A549 (cell line): Measurements from ENCODE around the gene LCK. TPM values are rescaled to one million over a fixed set of nuclear protein-coding genes. Genes with fewer than 3 reads are reported as not detected.

Experiments used
- ATAC-seq, 2 experiments: fragments of 200-7000 bp in 1 of 2; fragments of >200 bp in 1 of 2; cut with Nextera tagmentation in 1 of 2; cut with Tn5 transposase in 1 of 2; 3 replicates each; pipeline versions ENCODE4 v1.8.0 to v1.9.1; 2018 to 2020; ENCODE audit warnings: mild to moderate bottlenecking in 1 of 2, moderate library complexity in 1 of 2
- CTCF ChIA-PET: fragments of 300-600 bp; sonication (Branson Sonifier 250); formaldehyde crosslinking; extraction: SDS; loops from one replicate; lab custom pipeline; 2021; ENCODE audit warnings: antibody characterized with exemption, inconsistent platforms; lab: Yijun Ruan, JAX
- POLR2A ChIA-PET: fragments of 350-600 bp; formaldehyde crosslinking; extraction: SDS; loops from one replicate; lab custom pipeline; 2021; ENCODE audit warnings: antibody characterized with exemption, inconsistent platforms; lab: Yijun Ruan, JAX
- DNase-seq, 2 experiments: peaks; one replicate each; pipeline versions ENCODE4 v3.0.0 to v3.0.0-alpha.2; 2011 to 2016; ENCODE audit warnings: low read depth in 1 of 2, low spot score in 1 of 2
- FAIRE-seq: peaks from 2 replicates; lab custom pipeline; 2011; peaks lifted over from hg19 to GRCh38; lab: Jason Lieb, UNC
- H3K27ac ChIP-seq, 2 experiments: fragments of >200 bp; sonication (Bioruptor Twin); formaldehyde crosslinking; 3 replicates each; pipeline ENCODE4 v1.5.1; 2016 to 2017
- H3K4me1 ChIP-seq: fragments of >200 bp; sonication (Bioruptor Twin); formaldehyde crosslinking; 3 replicates; pipeline ENCODE4 v1.6.1; 2016
- H3K4me2 ChIP-seq: fragments of >200 bp; sonication (Bioruptor Twin); formaldehyde crosslinking; 3 replicates; pipeline ENCODE4 v1.6.1; 2016
- H3K4me3 ChIP-seq: fragments of >200 bp; sonication (Bioruptor Twin); formaldehyde crosslinking; 3 replicates; pipeline ENCODE4 v1.5.1; 2016
- H3K9me3 ChIP-seq: fragments of >200 bp; sonication (Bioruptor Twin); formaldehyde crosslinking; 3 replicates; pipeline ENCODE4 v1.6.1; 2016
- CBX2 ChIP-seq: fragments of 200-600 bp; sonication (generic); IDR thresholded peaks from 2 replicates; pipeline ENCODE4 v1.6.1; 2016; ENCODE audit warnings: low read depth, mild to moderate bottlenecking, borderline replicate concordance
- CBX8 ChIP-seq: fragments of 200-600 bp; sonication (generic); IDR thresholded peaks from 2 replicates; pipeline ENCODE4 v1.6.1; 2016
- CHD2 ChIP-seq: fragments of 150-350 bp; IDR thresholded peaks from 2 replicates; pipeline ENCODE4 v1.6.1; 2014; ENCODE audit warnings: low read length; ENCODE audit not compliant: partially characterized antibody
- EP300 ChIP-seq, 2 experiments: fragments of >200 bp; sonication (Bioruptor Twin); formaldehyde crosslinking; IDR thresholded peaks; 2 replicates in 1 of 2; 3 replicates in 1 of 2; pipeline ENCODE4 v1.6.1; 2016 to 2017
- ESRRA ChIP-seq: fragments of 150-350 bp; IDR thresholded peaks from 2 replicates; pipeline ENCODE4 v1.6.1; 2014; ENCODE audit warnings: mild to moderate bottlenecking, low read length, borderline replicate concordance
- FOXS1 ChIP-seq: fragments of 250-450 bp; sonication (Bioruptor Pico); IDR thresholded peaks from 2 replicates; pipeline ENCODE4 v1.5.0; 2020; ENCODE audit warnings: mild to moderate bottlenecking, moderate library complexity
- HEYL ChIP-seq: fragments of 250-450 bp; sonication (Bioruptor Pico); IDR thresholded peaks from 2 replicates; pipeline ENCODE4 v1.8.0; 2021; ENCODE audit warnings: mild to moderate bottlenecking, moderate library complexity
- HOXB5 ChIP-seq: fragments of 250-450 bp; sonication (Bioruptor Pico); IDR thresholded peaks from 2 replicates; pipeline ENCODE4 v1.5.0; 2020; ENCODE audit warnings: mild to moderate bottlenecking, moderate library complexity
- KDM1A ChIP-seq: fragments of 200-600 bp; sonication (generic); IDR thresholded peaks from 2 replicates; pipeline ENCODE4 v1.6.1; 2016; ENCODE audit warnings: low read depth, mild to moderate bottlenecking
- MAZ ChIP-seq: fragments of 150-350 bp; IDR thresholded peaks from 2 replicates; pipeline ENCODE4 v1.6.1; 2014; ENCODE audit warnings: antibody characterized with exemption, low read depth, low read length, borderline replicate concordance
- PBX3 ChIP-seq: IDR thresholded peaks from 2 replicates; pipeline ENCODE4 v1.6.1; 2012
- POLR2A ChIP-seq: IDR thresholded peaks from 2 replicates; pipeline ENCODE4 v1.6.1; 2012; ENCODE audit warnings: mild to moderate bottlenecking, low read length
- POLR2AphosphoS2 ChIP-seq: conservative IDR thresholded peaks from 2 replicates; pipeline ENCODE4 v1.6.1; 2012; ENCODE audit warnings: low read length, improper control_type of control experiment, inconsistent platforms
- REST ChIP-seq: fragments of 200-600 bp; sonication (generic); IDR thresholded peaks from 2 replicates; pipeline ENCODE4 v1.6.1; 2016; ENCODE audit warnings: antibody characterized with exemption, mild to moderate bottlenecking, moderate library complexity
- SREBF2 ChIP-seq: fragments of 450-650 bp; IDR thresholded peaks from 2 replicates; pipeline ENCODE4 v1.6.1; 2014; ENCODE audit warnings: mild to moderate bottlenecking, moderate library complexity
- TFCP2L1 ChIP-seq: fragments of 250-450 bp; sonication (Bioruptor Pico); IDR thresholded peaks from 2 replicates; pipeline ENCODE4 v1.5.0; 2021; ENCODE audit warnings: mild to moderate bottlenecking
- WGBS: methylation state at CpG from one replicate; pipeline ENCODE4 v1.1.6; 2017; ENCODE audit errors: missing lambda C conversion rate; 5-methylcytosine and 5-hydroxymethylcytosine counted together
- polyA plus RNA-seq, 4 experiments: library from polyadenylated mRNA; depleted of rRNA in 3 of 4; stranded (reverse); fragments of >200 nt; fragmentation: RNase III in 1 of 4; extraction: RNeasy Plus Mini Kit Qiagen cat#74134 plus additional on column Dnase treatment in 1 of 4; gene quantifications; 2 replicates in 3 of 4; 3 replicates in 1 of 4; pipeline ENCODE4 v1.2.3, GENCODE V29; 2011 to 2017
- TF ChIP-seq, protein P1 (sequence below): fragments of 150-350 bp; IDR thresholded peaks from 2 replicates; pipeline ENCODE4 v1.6.1; 2014; ENCODE audit warnings: low read depth, mild to moderate bottlenecking, low read length
- TF ChIP-seq, protein P2 (sequence below): fragments of 250-450 bp; sonication (Bioruptor Pico); IDR thresholded peaks from 2 replicates; pipeline ENCODE4 v1.5.0; 2021; ENCODE audit warnings: mild to moderate bottlenecking, moderate library complexity, borderline replicate concordance
- TF ChIP-seq, protein P3 (sequence below): IDR thresholded peaks from 2 replicates; pipeline ENCODE4 v1.6.1; 2012; ENCODE audit warnings: low read depth, borderline replicate concordance

Gene LCK
- polyA plus RNA-seq, 2 of the 4 experiments (the other 2 are of a cell fraction), result 0.03 TPM; not detected in 1

DNA sequence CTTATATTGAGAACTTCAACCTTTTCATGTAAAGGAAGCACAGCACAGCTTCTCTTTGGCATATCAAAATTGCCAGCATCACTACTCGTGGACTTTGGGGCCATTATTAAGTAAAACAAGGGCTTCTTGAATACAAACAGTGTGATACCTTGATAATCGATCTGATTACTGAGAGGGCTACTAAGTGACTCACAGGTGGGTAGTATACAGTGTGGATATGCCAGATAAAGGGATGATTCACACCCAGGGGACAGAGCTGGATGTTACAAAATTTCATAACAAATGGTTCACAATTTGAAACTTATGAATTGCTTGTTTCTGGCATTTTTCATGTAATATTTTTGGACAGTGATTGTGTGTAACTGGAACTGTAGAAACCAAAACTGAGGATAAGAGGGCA lies 56.3 kb downstream of the LCK start:
- CTCF ChIA-PET, result interaction anchor here (1.0 to 3.1 kb wide), 3 partner anchors 10 to 92 kb away, joined by 3 to 15 read pairs (median 14); no protein-coding TSS in a partner anchor
- FAIRE-seq, result no peak
- POLR2A ChIA-PET, result no interaction called here
- ATAC-seq, result no peak
- no peak overlapping the region for H3K4me2 ChIP-seq
- TF ChIP-seq, protein P1, sequence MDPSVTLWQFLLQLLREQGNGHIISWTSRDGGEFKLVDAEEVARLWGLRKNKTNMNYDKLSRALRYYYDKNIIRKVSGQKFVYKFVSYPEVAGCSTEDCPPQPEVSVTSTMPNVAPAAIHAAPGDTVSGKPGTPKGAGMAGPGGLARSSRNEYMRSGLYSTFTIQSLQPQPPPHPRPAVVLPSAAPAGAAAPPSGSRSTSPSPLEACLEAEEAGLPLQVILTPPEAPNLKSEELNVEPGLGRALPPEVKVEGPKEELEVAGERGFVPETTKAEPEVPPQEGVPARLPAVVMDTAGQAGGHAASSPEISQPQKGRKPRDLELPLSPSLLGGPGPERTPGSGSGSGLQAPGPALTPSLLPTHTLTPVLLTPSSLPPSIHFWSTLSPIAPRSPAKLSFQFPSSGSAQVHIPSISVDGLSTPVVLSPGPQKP, result no peak
- no peak overlapping the region for H3K4me3 ChIP-seq
- DNase-seq, result no peak
- H3K27ac ChIP-seq, result no peak overlapping the region
- H3K9me3 ChIP-seq, result peaks cover 10% of the 10 kb centered on the region; the same call in 2 of the 3 replicates
- 30% methylated on average over 2 of the region's 2 CpGs for WGBS
- peaks cover 27% of the 10 kb centered on the region; the same call in 2 of the 3 replicates for H3K4me1 ChIP-seq

- WGBS, result 35% methylated on average over 1 of the region's 1 CpG
- TF ChIP-seq ESRRA (no peak), FOXS1 (CRISPR knock-in tag) (no peak), SREBF2 (no peak)
- TF ChIP-seq, protein P1, result no peak
- TF ChIP-seq, protein P2, sequence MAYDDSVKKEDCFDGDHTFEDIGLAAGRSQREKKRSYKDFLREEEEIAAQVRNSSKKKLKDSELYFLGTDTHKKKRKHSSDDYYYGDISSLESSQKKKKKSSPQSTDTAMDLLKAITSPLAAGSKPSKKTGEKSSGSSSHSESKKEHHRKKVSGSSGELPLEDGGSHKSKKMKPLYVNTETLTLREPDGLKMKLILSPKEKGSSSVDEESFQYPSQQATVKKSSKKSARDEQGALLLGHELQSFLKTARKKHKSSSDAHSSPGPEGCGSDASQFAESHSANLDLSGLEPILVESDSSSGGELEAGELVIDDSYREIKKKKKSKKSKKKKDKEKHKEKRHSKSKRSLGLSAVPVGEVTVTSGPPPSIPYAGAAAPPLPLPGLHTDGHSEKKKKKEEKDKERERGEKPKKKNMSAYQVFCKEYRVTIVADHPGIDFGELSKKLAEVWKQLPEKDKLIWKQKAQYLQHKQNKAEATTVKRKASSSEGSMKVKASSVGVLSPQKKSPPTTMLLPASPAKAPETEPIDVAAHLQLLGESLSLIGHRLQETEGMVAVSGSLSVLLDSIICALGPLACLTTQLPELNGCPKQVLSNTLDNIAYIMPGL (CRISPR knock-in tag), result no peak
- TF ChIP-seq, all 56 proteins: peak for 0
- Histone ChIP-seq H3K27ac (no peak overlapping the region), H3K9me3 (peaks cover 8% of the 10 kb centered on the region; the same call in 1 of the 3 replicates), H3K4me2 (0 out of 3 replicates have a peak overlapping the region, but pooled peaks have one; percentile 20), H3K4me1 (peaks cover 27% of the 10 kb centered on the region; the same call in 2 of the 3 replicates), H3K4me3 (no peak overlapping the region)
- no peak for FAIRE-seq
- ChIA-PET CTCF (no interaction called here), POLR2A (no interaction called here)
- no peak for ATAC-seq
- no peak for DNase-seq
Measured at GRCh38 chr1:32309960-32310359, 58.9 kb downstream of the LCK start.

- CTCF ChIA-PET, result interaction anchor here (0.5 to 1.4 kb wide), 6 partner anchors 8 to 102 kb away, joined by 3 to 6 read pairs (median 4); no protein-coding TSS in a partner anchor
- ATAC-seq, result no peak
- no peak for FAIRE-seq
- no peak overlapping the region for H3K4me3 ChIP-seq
- H3K4me2 ChIP-seq, result no peak overlapping the region
- peaks cover 29% of the 10 kb centered on the region; the same call in 2 of the 3 replicates for H3K4me1 ChIP-seq
- WGBS, result 95% methylated on average over 2 of the region's 2 CpGs
- POLR2A ChIA-PET, result interaction anchor here (0.7 kb wide), 1 partner anchor 11 kb away, joined by 3 read pairs; no protein-coding TSS in a partner anchor
- H3K27ac ChIP-seq, result no peak overlapping the region
- no peak for DNase-seq
- H3K9me3 ChIP-seq, result no peaks in the 10 kb centered on the region
- TF ChIP-seq TFCP2L1 (no peak), HOXB5 (CRISPR knock-in tag) (no peak), REST (no peak), CBX2 (no peak), POLR2A (no peak), MAZ (no peak), PBX3 (no peak), HEYL (no peak), KDM1A (no peak), CBX8 (no peak), CHD2 (no peak), POLR2AphosphoS2 (no peak), EP300 (IDR thresholded peaks at IDR 0.05) (no peak)
- TF ChIP-seq, protein P3, sequence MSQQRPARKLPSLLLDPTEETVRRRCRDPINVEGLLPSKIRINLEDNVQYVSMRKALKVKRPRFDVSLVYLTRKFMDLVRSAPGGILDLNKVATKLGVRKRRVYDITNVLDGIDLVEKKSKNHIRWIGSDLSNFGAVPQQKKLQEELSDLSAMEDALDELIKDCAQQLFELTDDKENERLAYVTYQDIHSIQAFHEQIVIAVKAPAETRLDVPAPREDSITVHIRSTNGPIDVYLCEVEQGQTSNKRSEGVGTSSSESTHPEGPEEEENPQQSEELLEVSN, result no peak
- TF ChIP-seq, protein P2 (CRISPR knock-in tag), result no peak
Measured at GRCh38 chr1:32311709-32312393, 60.8 kb downstream of the LCK start.
